ENCODE measurements around the gene CCNQ.

Gene CCNQ

DNA sequence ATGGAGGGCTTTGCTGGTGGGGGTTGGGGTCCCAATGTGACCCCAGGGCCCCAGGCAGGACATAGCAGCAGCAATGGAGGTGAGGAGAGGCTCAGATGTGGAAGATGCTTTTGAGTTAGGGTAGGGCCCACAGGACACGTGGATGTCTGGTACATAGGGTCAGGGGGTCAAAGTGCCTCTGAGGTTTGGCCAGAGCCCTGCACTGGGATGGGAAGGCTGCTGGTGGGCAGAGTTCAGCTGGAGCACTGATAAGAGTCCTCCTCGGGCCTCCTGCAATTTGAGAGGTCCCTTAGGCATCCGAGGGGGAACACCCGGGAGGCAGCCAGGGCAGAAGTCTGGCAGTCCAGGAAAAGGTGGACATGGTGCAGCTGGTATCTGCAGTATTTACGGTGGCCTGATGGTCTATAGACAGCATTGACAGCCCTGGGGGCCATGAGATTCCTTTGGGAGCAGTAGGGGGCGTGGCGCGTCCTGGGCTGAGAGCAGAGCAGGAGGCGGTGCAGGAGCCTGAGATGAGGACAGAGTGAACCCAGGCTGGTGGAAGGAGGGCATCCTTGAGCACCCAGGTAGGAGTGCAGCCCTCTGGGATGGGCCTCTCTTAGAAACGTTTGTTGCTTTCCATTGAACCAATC lies 22.6 kb downstream of the CCNQ start:
- no peak for DNase-seq (ENCODE audit: low read depth)

DNA sequence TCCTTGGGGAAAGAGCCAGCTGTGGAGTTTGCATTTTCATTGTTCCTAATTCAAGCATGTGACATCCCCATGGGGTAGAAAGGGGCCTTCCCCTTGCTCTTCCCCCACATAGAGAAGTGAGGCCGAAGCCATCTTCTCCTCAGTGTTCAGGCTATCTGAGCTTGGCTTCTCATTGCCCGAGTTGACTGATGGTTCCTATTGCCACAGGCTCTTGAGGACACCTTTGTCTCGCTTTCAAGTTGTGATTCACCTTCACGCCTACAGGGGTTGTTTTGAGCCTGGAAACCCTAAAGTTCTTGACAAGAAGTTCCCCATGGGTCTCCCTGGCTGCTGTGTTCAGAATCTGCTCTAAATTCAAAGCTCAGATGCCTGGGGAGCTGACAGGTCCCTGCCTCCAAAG lies 25.0 kb downstream of the CCNQ start:
- no peak for DNase-seq (ENCODE audit: low read depth)

DNA sequence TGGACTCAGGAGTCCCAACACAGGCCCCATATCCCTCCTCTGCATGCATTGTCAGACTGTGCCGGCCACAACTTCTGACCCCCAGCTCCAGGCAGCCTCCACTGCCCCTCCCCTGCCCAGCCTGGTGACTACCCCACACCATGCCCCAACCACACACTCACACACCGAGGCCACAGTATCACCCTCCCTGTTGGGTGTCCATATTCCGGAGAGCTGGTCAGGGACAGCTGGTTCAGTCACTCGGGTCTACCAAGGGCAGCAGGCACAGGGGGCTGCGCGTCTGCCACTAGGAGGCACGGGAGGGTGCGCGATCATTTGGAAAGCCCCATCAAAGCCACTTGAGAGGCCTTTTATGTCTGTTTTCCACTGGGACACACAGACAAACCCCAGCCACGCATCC lies 26.3 kb downstream of the CCNQ start:
- DNase-seq (ENCODE audit: low read depth), result no peak

DNA sequence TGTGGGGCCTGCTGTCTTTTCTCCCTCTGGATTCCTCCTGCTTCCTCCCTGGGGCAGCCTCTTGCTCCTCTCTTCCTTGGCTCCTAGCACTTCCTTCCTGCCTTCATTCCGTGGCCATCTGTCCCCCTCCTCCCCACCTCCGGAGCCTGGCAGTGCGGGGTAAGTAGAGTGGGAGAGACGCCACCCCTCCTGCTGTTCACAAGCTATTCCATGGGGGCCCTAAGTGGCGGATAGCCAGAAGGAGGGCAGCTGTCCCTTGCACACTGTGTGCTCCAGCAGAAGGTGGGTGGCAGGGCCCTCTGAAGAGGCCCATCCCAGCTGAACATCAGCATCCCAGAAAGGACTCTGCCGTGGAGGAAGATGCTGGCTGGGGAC lies 27.4 kb downstream of the CCNQ start:
- no peak for DNase-seq (ENCODE audit: low read depth)

DNA sequence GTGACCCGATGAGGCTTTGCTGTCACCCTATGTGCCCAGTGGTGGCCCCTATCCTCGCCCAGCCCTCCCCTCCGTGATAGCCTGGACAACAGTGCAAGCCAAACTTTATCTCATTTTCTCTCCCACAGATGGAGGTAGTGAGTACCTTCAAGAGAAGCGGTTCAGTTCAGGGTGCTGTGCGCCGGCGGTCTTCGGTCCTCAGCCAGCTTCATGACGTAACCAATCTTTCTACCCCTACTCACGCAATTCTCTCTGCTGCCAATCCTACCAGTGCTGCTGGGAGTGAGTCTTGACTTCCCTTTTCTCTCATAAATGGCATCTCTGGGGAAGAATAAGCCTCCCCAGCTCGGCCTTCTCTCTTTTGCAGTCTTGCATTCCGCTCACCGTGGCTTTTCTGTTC lies 29.5 kb downstream of the CCNQ start:
- DNase-seq (ENCODE audit: low read depth), result no peak

DNA sequence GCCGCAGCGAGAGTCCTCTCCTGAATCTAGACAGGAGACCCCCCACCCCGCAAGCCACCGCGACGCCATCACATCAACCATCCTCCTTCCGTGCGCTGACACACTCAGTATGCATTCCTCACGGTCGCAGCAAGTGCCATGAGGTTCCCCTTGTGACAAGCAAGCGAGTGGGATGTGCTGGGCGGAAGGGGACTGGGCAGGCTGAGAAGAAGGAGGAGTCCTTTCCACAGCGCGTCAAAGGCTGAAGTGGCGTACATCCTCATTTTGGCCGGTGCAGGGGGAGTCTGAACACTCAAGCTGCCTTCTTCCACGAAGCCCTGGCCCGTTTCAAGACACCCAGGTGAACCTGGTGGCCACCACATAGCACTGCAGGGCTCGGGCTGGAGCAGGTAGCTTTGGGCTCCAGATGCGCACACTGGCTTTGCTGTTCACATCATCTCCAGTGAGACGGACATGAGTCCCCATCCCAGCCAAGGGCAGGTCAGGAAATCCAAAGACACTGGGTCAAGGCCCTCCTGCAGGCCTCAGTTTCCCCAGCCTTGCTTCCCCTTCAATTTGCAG lies 30.4 kb downstream of the CCNQ start:
- no peak for DNase-seq (ENCODE audit: low read depth)

DNA sequence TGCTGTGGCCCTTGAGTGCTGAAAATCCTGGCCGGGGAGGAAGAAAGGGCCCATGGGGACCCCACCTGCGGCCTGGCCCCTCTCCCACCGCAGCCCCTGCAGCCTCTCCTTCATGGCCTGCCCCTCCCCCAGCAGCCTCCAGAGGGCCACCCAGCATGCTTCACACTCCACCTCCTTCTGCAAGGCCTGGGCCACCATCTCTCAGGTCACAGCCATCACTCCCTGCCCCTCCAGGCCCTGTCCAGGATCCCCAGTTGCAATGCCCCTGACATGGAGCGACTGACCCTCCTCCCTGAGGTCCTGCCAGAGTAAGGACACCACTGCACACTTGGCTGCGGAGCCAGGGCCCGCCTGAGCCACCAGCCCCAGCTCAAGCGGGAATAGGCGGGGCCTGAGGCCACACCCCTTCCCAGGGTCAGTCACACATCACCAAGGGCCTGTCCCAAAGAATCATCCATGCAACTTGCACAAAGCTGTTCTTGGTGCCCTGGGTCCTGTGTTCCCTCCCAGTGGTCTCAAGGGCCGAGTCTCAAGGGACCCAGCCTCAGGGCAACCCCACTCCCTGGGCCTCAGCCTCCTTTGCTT lies 32.9 kb downstream of the CCNQ start:
- DNase-seq (ENCODE audit: low read depth), result no peak

DNA sequence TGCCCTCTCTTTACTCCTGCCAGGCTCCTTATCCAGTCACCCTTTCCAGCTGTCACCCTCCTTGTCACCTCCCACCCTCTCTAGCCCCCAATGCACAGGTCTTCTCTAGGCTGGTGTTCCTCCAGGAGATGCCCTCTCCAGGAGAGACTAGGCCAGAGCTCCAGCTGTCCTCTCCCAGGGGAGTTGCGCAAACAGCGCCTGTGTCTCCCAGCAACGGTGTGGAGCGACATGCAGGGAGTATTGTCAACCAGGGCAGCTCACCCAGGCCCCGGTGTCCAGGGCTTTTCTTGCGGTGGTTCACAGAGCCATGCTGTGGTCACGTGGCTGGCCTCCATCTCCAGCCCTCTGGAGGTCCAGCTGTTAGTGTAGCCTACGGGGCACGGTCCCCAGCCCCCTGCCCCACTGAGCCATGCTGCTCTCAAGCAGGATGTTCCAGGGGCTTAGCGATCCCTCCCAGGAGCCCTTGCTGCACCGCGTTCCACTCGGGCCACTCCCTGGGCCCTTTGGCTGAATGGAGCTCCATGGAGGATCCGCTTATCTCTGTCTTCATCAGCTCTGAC lies 34.8 kb downstream of the CCNQ start:
- no peak for DNase-seq (ENCODE audit: low read depth)

DNA sequence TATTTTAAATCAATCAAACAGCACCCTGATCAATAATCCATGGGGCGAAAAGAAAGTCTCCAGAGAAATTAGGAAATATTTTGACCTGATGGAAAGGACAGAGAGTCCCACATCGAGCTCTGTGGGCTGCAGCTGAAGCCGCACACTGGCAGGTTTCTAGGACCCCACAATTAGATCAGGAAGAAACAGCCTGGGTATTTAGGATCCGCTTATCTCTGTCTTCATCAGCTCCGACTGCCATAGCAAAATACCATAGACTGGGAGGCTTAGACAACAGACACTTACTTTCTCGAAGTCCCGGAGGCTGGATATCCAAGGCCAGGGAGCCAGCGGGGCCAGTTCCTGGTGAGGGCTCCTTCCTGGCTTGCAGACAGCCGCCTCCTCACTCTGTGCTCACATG lies 36.4 kb downstream of the CCNQ start:
- DNase-seq (ENCODE audit: low read depth), result no peak

DNA sequence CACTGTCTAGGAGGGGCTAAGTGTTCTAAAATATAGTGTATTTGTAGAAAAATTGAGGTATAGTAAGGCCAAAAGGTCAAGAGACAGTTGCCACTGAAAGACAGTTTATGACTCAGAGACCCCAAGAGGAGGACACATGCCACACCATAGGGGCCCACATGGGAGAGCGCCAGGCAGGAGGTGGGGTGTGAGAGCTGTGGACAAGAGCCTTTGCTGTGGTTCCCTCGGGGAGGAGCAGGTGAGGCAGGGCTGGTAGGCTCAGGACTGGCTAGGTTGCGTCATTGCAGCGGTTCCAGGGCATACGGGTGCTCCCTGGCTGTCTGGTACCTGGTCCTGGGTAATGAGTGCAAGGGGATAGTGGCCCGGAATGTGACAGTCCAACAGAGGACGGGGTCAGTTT lies 37.6 kb downstream of the CCNQ start:
- DNase-seq (ENCODE audit: low read depth), result no peak

DNA sequence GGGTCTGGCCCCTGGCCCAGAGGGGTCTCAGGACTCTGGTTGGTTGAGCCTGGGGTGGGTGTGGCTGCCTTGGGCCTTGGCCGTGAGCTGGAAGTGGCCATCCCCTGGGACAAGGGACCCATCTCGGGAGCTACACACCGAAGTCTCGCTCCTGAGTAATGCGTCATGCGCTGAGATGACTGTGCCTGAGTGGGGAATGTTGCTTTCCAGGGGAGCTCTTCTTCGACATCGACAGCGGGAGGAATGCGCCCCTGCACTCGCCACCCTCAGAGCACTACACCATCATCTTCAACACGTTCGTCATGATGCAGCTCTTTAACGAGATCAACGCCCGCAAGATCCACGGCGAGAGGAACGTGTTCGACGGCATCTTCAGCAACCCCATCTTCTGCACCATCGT lies 38.5 kb downstream of the CCNQ start:
- no peak for DNase-seq (ENCODE audit: low read depth)

DNA sequence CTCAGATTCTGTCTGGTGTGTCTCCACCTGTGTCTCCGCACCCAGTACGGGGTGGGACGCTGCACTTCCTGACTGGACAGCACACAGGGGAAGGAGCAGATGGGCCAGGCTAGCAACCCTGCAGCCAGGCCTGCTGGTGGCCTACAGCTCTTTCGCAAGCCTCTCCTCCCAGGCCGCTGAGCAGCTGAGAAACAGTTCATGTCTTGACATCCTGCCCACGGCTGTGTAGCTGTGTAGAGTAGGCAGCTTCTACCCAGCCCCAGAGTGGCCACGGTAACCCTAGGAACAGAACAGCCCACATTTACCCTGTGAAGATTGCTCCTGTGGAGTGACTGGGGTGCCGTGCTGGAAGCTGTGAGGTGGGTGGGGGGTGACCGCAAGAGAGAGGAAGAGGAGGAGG lies 38.9 kb downstream of the CCNQ start:
- DNase-seq (ENCODE audit: low read depth), result no peak

DNA sequence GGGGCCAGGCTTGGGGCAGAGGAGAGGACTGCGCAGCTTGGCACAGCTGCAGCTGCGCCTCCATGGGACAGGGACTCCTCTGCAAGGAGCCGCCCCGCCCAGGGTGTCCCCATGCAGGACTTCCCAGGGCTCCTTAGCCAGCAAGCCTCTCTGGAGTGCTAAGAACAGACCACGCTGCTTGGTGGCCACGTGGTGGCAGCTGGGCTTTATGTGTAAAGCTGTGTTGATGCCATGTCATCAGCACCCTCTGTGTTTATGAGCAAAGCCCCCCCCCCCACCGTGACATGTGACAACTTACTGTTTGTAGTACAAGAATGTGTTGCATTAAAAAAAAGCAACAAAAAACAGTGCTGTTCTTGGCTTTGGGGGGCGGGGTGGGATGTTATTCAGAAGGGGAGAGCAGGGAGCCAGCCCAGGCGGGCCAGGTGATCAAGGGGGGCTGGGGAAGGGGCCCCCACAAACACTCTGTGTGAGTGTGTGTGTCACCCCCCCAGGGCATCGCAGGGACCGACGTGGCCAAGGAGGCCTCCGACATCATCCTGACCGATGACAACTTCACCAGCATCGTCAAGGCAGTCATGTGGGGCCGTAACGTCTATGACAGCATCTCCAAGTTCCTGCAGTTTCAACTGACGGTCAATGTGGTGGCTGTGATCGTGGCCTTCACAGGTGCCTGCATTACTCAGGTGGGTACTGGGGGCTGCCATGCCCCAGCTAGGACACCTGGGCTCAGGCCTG lies 41.2 kb downstream of the CCNQ start:
- no peak for DNase-seq (ENCODE audit: low read depth)

DNA sequence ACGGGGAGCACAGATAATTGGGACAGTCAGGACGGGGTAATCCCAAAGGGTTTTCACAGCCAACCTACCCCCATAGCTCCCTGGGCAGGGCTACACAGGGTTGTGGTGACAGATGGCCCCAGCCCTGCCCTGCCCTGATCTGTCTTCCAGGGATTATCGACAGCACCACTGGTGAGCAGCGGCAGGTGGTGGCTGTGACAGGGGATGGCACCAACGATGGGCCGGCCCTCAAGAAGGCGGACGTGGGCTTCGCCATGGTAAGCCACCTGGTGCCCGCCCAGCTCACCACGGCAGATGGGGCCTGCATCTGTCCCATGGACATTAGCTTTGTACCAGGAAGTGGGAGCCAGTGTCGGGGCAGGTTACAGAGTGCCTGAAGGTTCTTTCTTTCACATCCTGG lies 42.2 kb downstream of the CCNQ start:
- DNase-seq (ENCODE audit: low read depth), result no peak

DNA sequence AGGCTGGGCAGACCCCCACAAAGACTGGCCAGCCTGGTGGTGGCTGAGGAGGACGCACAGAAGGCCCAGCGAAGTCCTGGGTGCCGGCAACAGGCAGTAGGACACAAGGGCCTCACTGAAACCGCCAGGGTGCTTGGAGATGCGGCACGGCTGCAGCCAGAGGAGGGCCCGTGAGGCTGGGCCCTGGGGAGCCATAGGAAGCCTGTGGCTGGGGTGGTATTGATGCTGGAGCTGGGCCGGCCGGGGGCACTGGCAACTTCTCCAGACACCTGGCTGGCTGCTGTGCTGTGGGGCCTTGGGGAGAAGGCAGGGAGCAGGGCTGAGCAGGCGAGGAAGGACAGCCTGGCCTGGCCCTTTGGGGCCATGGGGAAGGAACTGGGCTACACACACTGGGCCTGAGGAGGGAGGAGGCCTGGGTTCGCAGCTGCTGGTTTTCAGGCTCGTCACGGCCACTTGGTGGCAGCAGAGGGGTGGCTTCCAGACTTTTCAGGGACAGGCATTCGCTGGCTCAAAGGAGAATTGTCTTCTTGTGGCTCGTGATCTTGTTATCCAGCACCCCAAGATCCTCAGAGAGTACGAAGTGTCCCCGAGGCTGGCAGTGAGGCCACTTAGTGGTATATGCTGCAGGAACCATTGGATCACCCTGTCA lies 44.3 kb downstream of the CCNQ start:
- peak; percentile 17 for DNase-seq (ENCODE audit: low read depth)

DNA sequence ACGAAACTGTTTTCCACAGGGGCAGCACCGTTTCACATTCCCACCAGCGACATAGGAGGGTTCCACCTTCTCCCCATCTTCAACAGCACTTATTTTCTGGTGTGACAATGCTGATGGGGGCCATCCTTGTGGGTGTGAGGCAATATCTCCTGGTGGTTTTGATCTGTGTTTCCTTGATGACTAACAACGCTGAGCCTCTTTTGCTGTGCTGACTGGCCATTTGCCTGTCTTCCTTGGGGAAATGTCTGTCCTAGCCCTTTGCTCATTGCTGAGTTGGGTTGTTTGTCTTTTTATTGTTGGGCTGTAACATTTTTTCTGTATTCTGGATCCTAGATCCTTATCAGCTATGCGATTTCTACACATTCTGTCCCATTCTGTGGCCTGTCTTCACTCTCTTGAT lies 47.8 kb downstream of the CCNQ start:
- DNase-seq (ENCODE audit: low read depth), result no peak

DNA sequence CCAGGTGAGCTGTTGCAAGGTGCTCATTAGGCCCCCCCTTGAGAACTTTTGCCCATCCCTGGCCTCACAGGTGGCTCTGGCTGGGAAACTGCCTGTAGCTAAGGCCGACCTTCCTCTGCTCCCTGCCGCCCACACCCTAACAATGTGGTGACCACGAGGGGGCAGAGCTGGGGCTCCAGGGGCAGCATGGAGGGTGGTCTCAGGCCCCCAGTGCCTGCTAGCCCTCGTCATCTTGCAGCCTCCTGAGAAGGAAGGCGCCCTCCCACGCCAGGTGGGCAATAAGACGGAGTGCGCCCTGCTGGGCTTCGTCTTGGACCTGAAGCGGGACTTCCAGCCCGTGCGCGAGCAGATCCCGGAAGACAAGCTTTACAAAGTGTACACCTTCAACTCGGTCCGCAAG lies 49.1 kb downstream of the CCNQ start:
- no peak for DNase-seq (ENCODE audit: low read depth)

DNA sequence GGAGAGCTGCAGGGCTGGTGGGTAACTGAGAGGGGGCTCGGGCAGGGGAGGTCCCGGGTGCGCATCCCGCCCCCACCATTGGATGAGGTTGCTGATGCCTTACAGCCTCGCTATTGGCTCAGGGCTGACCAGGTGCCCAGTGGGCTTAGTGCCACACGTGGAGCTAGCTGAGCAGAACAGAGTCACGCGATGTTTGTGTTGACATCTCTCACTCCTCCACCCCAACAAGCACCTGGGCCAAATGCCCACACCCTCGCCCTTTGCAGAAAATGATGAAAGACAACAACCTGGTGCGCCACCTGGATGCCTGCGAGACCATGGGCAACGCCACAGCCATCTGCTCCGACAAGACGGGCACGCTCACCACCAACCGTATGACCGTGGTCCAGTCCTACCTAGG lies 49.7 kb downstream of the CCNQ start:
- DNase-seq (ENCODE audit: low read depth), result no peak

DNA sequence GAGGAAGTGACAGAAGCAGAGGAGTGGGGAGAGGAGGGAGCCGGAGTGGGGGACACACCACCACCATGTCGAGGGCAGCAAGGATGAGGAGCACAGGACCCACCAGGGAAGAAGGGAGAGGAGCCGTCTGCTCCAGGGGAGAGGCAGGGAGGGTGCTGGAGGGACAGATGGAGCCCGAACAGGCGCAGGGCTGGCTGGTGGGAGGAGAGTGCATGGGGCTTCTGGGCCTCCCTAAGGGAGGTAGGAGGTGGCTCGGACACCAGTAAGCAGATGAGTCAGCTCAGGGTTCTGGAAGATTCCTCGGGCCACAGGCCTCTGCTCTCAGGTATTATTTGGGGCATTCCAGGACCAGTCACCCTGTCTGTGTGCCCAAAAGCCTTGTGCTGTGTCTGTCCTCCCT lies 51.7 kb downstream of the CCNQ start:
- no peak for DNase-seq (ENCODE audit: low read depth)

DNA sequence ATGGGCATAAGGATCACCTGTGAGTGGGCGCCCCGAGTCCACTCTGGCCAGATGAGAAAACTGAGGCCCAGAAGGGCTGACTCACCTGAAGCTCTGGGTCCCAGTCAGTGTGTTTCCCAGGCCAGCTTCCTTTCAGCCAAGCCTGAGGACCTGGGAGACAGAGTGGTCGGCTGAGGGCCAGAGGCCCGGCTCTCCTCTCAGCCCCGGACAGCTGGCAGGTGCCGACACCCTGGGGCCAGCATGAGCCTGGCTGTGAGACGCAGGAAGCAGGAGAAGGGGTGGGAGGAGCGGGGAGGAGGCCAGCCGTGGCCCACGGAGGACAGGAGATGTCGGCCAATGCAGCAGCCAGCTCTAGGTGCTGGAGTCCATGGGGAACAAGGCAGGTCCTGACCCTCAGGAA lies 52.6 kb downstream of the CCNQ start:
- no peak for DNase-seq (ENCODE audit: low read depth)

DNA sequence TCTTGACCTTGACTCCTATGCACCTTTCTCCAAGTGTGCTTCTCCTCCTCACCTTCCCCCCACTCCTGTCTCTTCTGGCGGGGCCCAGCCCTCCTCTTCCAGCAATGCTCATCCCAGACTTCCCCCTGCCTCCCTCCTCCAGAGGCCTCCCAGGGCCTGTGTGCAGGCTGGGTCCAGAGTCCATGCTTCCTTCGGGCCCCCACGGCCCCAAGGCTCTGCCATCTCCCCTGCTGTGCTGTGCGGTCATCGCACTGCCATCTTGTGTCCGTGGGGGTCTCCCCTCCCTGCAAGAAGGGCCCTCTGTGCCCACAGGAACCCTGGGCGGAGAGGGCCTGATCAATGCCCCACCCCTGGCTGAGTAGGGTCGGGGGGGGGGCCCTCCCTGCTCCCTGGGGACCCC lies 54.2 kb downstream of the CCNQ start:
- no peak for DNase-seq (ENCODE audit: low read depth)

DNA sequence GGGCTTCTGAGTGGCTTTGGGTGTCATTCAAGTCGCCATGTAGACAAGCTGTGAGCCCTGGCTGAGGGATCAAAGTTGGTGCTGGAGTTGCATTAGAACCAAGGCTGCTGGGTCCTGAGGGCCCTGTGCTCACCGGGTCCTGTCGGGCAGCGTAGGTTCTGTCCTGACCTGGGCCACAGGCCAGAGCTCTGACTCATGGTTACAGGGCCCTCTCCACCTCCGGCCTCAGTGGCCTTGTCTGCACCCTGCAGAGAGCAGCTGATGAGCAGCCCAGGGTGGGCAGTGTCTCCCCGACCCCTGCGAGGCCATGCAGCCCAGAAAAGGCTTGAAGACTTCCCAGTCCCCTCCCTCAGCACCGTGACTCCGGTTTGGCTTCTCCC lies 59.0 kb downstream of the CCNQ start:
- no peak for DNase-seq (ENCODE audit: low read depth)
